HepG2 (cell line): Measurements from ENCODE around the gene LEMD2. TPM values are rescaled to one million over a fixed set of nuclear protein-coding genes. Genes with fewer than 3 reads are reported as not detected.

Experiments used
- ATAC-seq: fragments of 200-7000 bp; cut with Tn5 transposase; 3 replicates; pipeline ENCODE4 v1.9.1; 2020; ENCODE audit warnings: mild to moderate bottlenecking, moderate library complexity
- BruUV-seq: library from RNA; stranded (reverse); fragments of 400-500 nt; replicated peaks from 2 replicates; lab custom pipeline; 2021; lab: Mats Ljungman, UMichigan
- CTCF ChIA-PET: fragments of 300-600 bp; formaldehyde crosslinking; extraction: SDS; loops from one replicate; lab custom pipeline; 2021; ENCODE audit warnings: low total read pairs, inconsistent platforms, low intra/inter-chr PET ratio; lab: Yijun Ruan, JAX
- POLR2A ChIA-PET: fragments of 350-600 bp; sonication (Branson Sonifier 250); formaldehyde crosslinking; loops from one replicate; lab custom pipeline; 2020; ENCODE audit warnings: antibody characterized with exemption, inconsistent platforms; lab: Yijun Ruan, JAX
- DNase-seq: peaks from one replicate; pipeline ENCODE4 v3.0.0-alpha.2; 2015; ENCODE audit warnings: low spot score
- FAIRE-seq: peaks from 3 replicates; lab custom pipeline; 2011; peaks lifted over from hg19 to GRCh38; lab: Jason Lieb, UNC
- H2AFZ ChIP-seq: one replicate; pipeline ENCODE4 v1.6.1; 2011; ENCODE audit warnings: low read length, inconsistent platforms
- H3K27ac ChIP-seq: fragments of 300-600 bp; 3 replicates; pipeline ENCODE4 v1.8.0; 2011; ENCODE audit warnings: mixed run types, mild to moderate bottlenecking, mixed read lengths, low read length, inconsistent platforms; ENCODE audit not compliant: insufficient read depth; ENCODE audit errors: extremely low read length
- H3K27me3 ChIP-seq, 2 experiments: fragments of 200-600 bp in 1 of 2; 2 replicates in 1 of 2; 3 replicates in 1 of 2; pipeline versions ENCODE4 v1.6.0 to v1.8.0; 2011; ENCODE audit warnings: low read length in 2 of 2, mild to moderate bottlenecking in 2 of 2, moderate library complexity in 2 of 2, inconsistent platforms in 1 of 2; ENCODE audit not compliant: insufficient read depth in 2 of 2, control insufficient read depth in 1 of 2
- H3K36me3 ChIP-seq, 2 experiments: fragments of 200-600 bp in 1 of 2; replicated peaks in 1 of 2; 2 replicates in 1 of 2; 3 replicates in 1 of 2; pipeline versions ENCODE4 v1.5.1 to v1.8.0; 2011; ENCODE audit warnings: low read length in 2 of 2, inconsistent platforms in 1 of 2; ENCODE audit not compliant: insufficient read depth in 2 of 2, control insufficient read depth in 1 of 2
- H3K4me1 ChIP-seq: 2 replicates; pipeline ENCODE4 v1.5.1; 2012; ENCODE audit warnings: low read length, inconsistent platforms; ENCODE audit not compliant: insufficient read depth
- H3K4me2 ChIP-seq: 2 replicates; pipeline ENCODE4 v1.6.0; 2011; ENCODE audit warnings: low read depth, low read length, inconsistent platforms
- H3K4me3 ChIP-seq, 3 experiments: fragments of 200-600 bp in 1 of 3; sonication (generic), shearing (Covaris generic) in 1 of 3; replicated peaks in 1 of 3; 2 replicates each; pipeline ENCODE4 v1.5.1; 2011 to 2016; ENCODE audit warnings: low read length in 3 of 3, inconsistent platforms in 2 of 3, low read depth in 2 of 3, mild to moderate bottlenecking in 2 of 3, control low read depth in 1 of 3, mixed read lengths in 1 of 3; ENCODE audit not compliant: insufficient read depth in 1 of 3
- H3K79me2 ChIP-seq: one replicate; pipeline ENCODE4 v1.6.1; 2011; ENCODE audit warnings: low read length, inconsistent platforms; ENCODE audit not compliant: insufficient read depth
- H3K9ac ChIP-seq: 2 replicates; pipeline ENCODE4 v1.6.0; 2011; ENCODE audit warnings: mild to moderate bottlenecking, low read depth, low read length, inconsistent platforms; ENCODE audit not compliant: insufficient read depth
- H3K9me3 ChIP-seq: 2 replicates; pipeline ENCODE4 v1.5.1; 2012; ENCODE audit warnings: mild to moderate bottlenecking, low read length
- H4K20me1 ChIP-seq: 2 replicates; pipeline ENCODE4 v1.6.0; 2011; ENCODE audit warnings: inconsistent platforms, mild to moderate bottlenecking, low read length, moderate library complexity; ENCODE audit not compliant: insufficient read depth
- ARNT ChIP-seq: fragments of 450-650 bp; IDR thresholded peaks from 2 replicates; pipeline ENCODE4 v1.6.1; 2017
- ASH2L ChIP-seq: fragments of 300-600, 200-600 bp; sonication (generic); IDR thresholded peaks from 2 replicates; pipeline ENCODE4 v1.7.0; 2017; ENCODE audit warnings: low read depth, mild to moderate bottlenecking, moderate library complexity, mixed read lengths, low read length; ENCODE audit not compliant: insufficient read length
- GTF3A ChIP-seq: sonication (generic); formaldehyde crosslinking; conservative IDR thresholded peaks from 2 replicates; pipeline ENCODE4 v1.4.0; 2020; ENCODE audit warnings: mild to moderate bottlenecking, missing genetic modification reagents
- HDAC2 ChIP-seq: sonication (generic); formaldehyde crosslinking; IDR thresholded peaks from 2 replicates; pipeline ENCODE4 v1.4.0; 2020; ENCODE audit warnings: missing genetic modification reagents
- HDAC6 ChIP-seq: fragments of 200-600 bp; sonication (generic); IDR thresholded peaks from 2 replicates; pipeline ENCODE4 v1.7.0; 2017; ENCODE audit warnings: mild to moderate bottlenecking, antibody characterized with exemption, low read length, low read depth
- HMGA1 ChIP-seq: sonication (generic); formaldehyde crosslinking; conservative IDR thresholded peaks from 2 replicates; pipeline ENCODE4 v1.4.0; 2020; ENCODE audit warnings: missing genetic modification reagents
- JUN ChIP-seq: sonication (generic); formaldehyde crosslinking; IDR thresholded peaks from 2 replicates; pipeline ENCODE4 v1.4.0; 2020; ENCODE audit warnings: mild to moderate bottlenecking, missing genetic modification reagents
- JUND ChIP-seq: sonication (generic); formaldehyde crosslinking; IDR thresholded peaks from 2 replicates; pipeline ENCODE4 v1.8.0; 2022; ENCODE audit warnings: mild to moderate bottlenecking, missing genetic modification reagents
- NPAS2 ChIP-seq: sonication (generic); formaldehyde crosslinking; IDR thresholded peaks from 2 replicates; pipeline ENCODE4 v1.8.0; 2022; ENCODE audit warnings: mild to moderate bottlenecking, missing genetic modification reagents, borderline replicate concordance
- PCBP2 ChIP-seq: fragments of 200-400 bp; formaldehyde crosslinking; optimal IDR thresholded peaks from 2 replicates; pipeline ENCODE3; 2018; ENCODE audit warnings: low read length, low read depth; ENCODE audit not compliant: poor library complexity, severe bottlenecking
- RAD51 ChIP-seq: fragments of 450-650 bp; IDR thresholded peaks from 2 replicates; pipeline ENCODE4 v1.6.1; 2016; ENCODE audit warnings: borderline replicate concordance
- SIX1 ChIP-seq: sonication (generic); formaldehyde crosslinking; IDR thresholded peaks from 2 replicates; pipeline ENCODE4 v1.4.0; 2020; ENCODE audit warnings: missing genetic modification reagents, borderline replicate concordance
- SNAI1 ChIP-seq: sonication (generic); formaldehyde crosslinking; IDR thresholded peaks from 2 replicates; pipeline ENCODE4 v1.5.0; 2020; ENCODE audit warnings: mild to moderate bottlenecking, missing genetic modification reagents, borderline replicate concordance
- ZNF234 ChIP-seq: sonication (generic); formaldehyde crosslinking; conservative IDR thresholded peaks from 2 replicates; pipeline ENCODE4 v1.5.1; 2020; ENCODE audit warnings: mild to moderate bottlenecking, missing genetic modification reagents
- ZNF282 ChIP-seq: fragments of 450-650 bp; IDR thresholded peaks from 2 replicates; pipeline ENCODE4 v1.6.1; 2018; ENCODE audit not compliant: partially characterized antibody
- ZNF432 ChIP-seq: sonication (generic); formaldehyde crosslinking; IDR thresholded peaks from 2 replicates; pipeline ENCODE4 v1.5.0; 2020; ENCODE audit warnings: missing genetic modification reagents, mild to moderate bottlenecking, borderline replicate concordance
- ZNF841 ChIP-seq: sonication (generic); formaldehyde crosslinking; IDR thresholded peaks from 2 replicates; pipeline ENCODE4 v1.8.1; 2023; ENCODE audit warnings: missing genetic modification reagents, borderline replicate concordance
- WGBS: methylation state at CpG from one replicate; pipeline ENCODE4 v1.1.6; 2017; ENCODE audit warnings: low lambda C conversion rate; 5-methylcytosine and 5-hydroxymethylcytosine counted together
- in situ Hi-C: cut with HindIII; loops from 2 replicates; pipeline ENCODE4 v1.10.0; 2017; ENCODE audit warnings: low pct_unique_long_range_greater_than_20kb; ENCODE audit not compliant: extremely low pct_ligation_motif_present
- intact Hi-C: fragments of 100-400 bp; cut with micrococcal nuclease; formaldehyde crosslinking; loops from one replicate; pipeline ENCODE4 v1.10.0; 2022; ENCODE audit not compliant: unreplicated experiment
- polyA plus RNA-seq, 8 experiments: library from polyadenylated mRNA; depleted of rRNA in 3 of 8; stranded (reverse) in 7 of 8; unstranded in 1 of 8; fragments of >200 nt; fragmentation: Illumina TruSeq in 4 of 8; extraction: Trizol in 4 of 8; gene quantifications; 2 replicates each; pipeline versions ENCODE4 v1.2.1 to v1.2.3, GENCODE V29; 2011 to 2016; ENCODE audit warnings: low read depth in 4 of 8, missing spikeins in 1 of 8, mixed read lengths in 1 of 8; ENCODE audit not compliant: insufficient read depth in 1 of 8
- total RNA-seq, 5 experiments: library from RNA; depleted of rRNA; stranded (reverse); fragments of >200 nt; fragmentation: Illumina TruSeq; extraction: Trizol; gene quantifications; 2 replicates each; pipeline ENCODE4 v1.2.3, GENCODE V29; 2016; ENCODE audit warnings: low read depth in 1 of 5

Gene LEMD2
- total and polyA plus RNA-seq, 2 of the 13 experiments (the other 11 are each of a cell fraction or from before 2014, with no cell fraction given): 45.2 to 62.9 TPM

DNA sequence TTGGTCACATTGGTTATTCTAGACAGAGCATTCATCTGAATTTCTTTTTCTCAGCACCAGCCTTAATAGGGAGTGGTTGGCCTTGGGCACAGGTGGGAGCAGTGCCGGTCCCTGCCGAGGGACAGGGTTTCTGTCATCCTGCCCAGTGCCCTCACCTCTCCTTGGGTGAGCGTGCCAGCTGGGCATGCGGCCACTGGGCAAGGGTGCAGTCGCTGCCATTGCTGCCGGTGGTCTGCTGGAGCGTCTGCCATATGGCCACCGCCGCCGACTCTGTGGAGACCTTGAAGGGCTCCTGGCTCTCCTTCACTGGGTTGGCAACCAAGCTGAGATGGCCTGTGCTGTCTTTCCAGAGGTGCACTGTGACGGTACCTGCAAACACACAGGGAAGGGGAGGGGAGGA is 61.0 kb downstream of the LEMD2 start:
- Histone ChIP-seq H3K4me3 (no peak overlapping the region), H3K27ac (no peak overlapping the region), H2AFZ (no peak overlapping the region), H3K36me3 (no peaks in the 10 kb centered on the region), H4K20me1 (no peaks in the 10 kb centered on the region), H3K4me2 (no peak overlapping the region), H3K27me3 (peaks cover 0 to 4% of the 10 kb centered on the region in 2 experiments; a peak in 3 of 5 replicates), H3K9me3 (no peaks in the 10 kb centered on the region), H3K9ac (no peak overlapping the region), H3K79me2 (no peaks in the 10 kb centered on the region), H3K4me1 (peaks cover 9% of the 10 kb centered on the region)
- ATAC-seq (no peak), FAIRE-seq (no peak), DNase-seq (no peak)
- CTCF ChIA-PET: no interaction called here
- TF ChIP-seq ZNF234 (CRISPR knock-in tag) (no peak), GTF3A (CRISPR knock-in tag) (no peak), ZNF432 (no peak), NPAS2 (no peak), HMGA1 (CRISPR knock-in tag) (no peak)
- BruUV-seq: no TSS peak
- in situ Hi-C loops (no loop called here), intact Hi-C loops (no loop called here)
- POLR2A ChIA-PET: no interaction called here
- WGBS: 89% methylated on average over 8 of the region's 11 CpGs

DNA sequence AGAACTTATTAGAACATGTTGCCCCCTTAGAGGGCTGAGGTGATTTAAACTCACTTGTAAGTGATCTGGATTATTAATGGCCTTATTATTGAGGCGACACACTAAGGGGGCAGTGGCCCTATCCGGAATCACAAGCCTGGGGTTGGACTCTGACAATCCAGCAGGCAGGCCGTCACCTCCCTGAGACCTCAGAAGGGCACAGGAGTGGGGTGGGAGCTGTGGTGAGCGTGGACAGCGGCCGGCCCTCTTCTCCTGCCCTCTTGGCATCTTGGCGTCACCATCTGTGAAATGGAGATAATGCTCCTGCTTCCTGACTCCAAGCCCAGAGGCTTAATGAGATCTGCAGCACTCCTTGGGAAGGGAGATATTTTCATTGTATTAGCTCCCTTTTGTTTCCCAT is 61.8 kb downstream of the LEMD2 start:
- no peak for DNase-seq
- no peak for ATAC-seq
- ChIA-PET POLR2A (no interaction called here), CTCF (no interaction called here)
- intact Hi-C loops: no loop called here
- Histone ChIP-seq H2AFZ (no peak overlapping the region), H3K9ac (no peak overlapping the region), H3K36me3 (no peaks in the 10 kb centered on the region), H3K79me2 (no peaks in the 10 kb centered on the region), H3K9me3 (no peaks in the 10 kb centered on the region), H3K4me2 (no peak overlapping the region), H3K27ac (no peak overlapping the region), H3K4me1 (peaks cover under 1% of the 10 kb centered on the region; the same call in 1 of the 2 replicates)
- no peak for FAIRE-seq
- WGBS: 65% methylated on average over 7 of the region's 7 CpGs
- in situ Hi-C loops: no loop called here
- TF ChIP-seq JUND (CRISPR knock-in tag): no peak
- TF ChIP-seq JUN (CRISPR knock-in tag): no peak
- no peak for TF ChIP-seq ARNT
- TF ChIP-seq ASH2L: no peak
- TF ChIP-seq ZNF841 (CRISPR knock-in tag): no peak
- TF ChIP-seq SIX1 (CRISPR knock-in tag): no peak
- no peak for TF ChIP-seq SNAI1
- no peak for TF ChIP-seq RAD51
- TF ChIP-seq HDAC6: no peak
- TF ChIP-seq PCBP2: no peak
- TF ChIP-seq ZNF282: no peak
- TF ChIP-seq HDAC2: no peak
- TF ChIP-seq, all 625 proteins: peak for 0
- Histone ChIP-seq H4K20me1 (no peaks in the 10 kb centered on the region), H3K27me3 (peaks cover 0 to 4% of the 10 kb centered on the region in 2 experiments; a peak in 3 of 5 replicates), H3K4me3 (no peak overlapping the region)
- no TSS peak for BruUV-seq
